Mesenchymal stem cell (in vitro differentiated cells and primary cell): ENCODE data around the gene SMC1B.

Experiments
- DNase-seq: peaks from one replicate; pipeline ENCODE4 v3.0.0-alpha.2; 2013
- H2AFZ ChIP-seq: one replicate; pipeline ENCODE4 v1.6.1; 2013; ENCODE audit warnings: low read depth, mild to moderate bottlenecking, control low read depth, inconsistent platforms, low read length, moderate library complexity
- H2AK5ac ChIP-seq: 2 replicates; pipeline ENCODE4 v1.6.1; 2013; ENCODE audit warnings: low read length, moderate library complexity, mild to moderate bottlenecking, inconsistent platforms; ENCODE audit not compliant: severe bottlenecking
- H2BK120ac ChIP-seq: one replicate; pipeline ENCODE4 v1.6.1; 2013; ENCODE audit warnings: low read depth, mild to moderate bottlenecking, inconsistent platforms, low read length, moderate library complexity
- H2BK12ac ChIP-seq, 2 experiments: one replicate each; pipeline ENCODE4 v1.6.1; 2013; ENCODE audit warnings: inconsistent platforms in 2 of 2, low read length in 2 of 2, mild to moderate bottlenecking in 2 of 2, moderate library complexity in 2 of 2, control low read depth in 1 of 2
- H2BK15ac ChIP-seq: one replicate; pipeline ENCODE4 v1.6.1; 2013; ENCODE audit warnings: mild to moderate bottlenecking, low read depth, inconsistent platforms; ENCODE audit not compliant: poor library complexity, severe bottlenecking
- H2BK5ac ChIP-seq: 2 replicates; pipeline ENCODE4 v1.6.1; 2013; ENCODE audit warnings: low read depth, mild to moderate bottlenecking, low read length, control low read depth, inconsistent platforms; ENCODE audit not compliant: poor library complexity, severe bottlenecking
- H3K14ac ChIP-seq, 2 experiments: one replicate each; pipeline ENCODE4 v1.6.1; 2013; ENCODE audit warnings: inconsistent platforms in 2 of 2, low read length in 2 of 2, control low read depth in 1 of 2, mild to moderate bottlenecking in 1 of 2, moderate library complexity in 1 of 2
- H3K18ac ChIP-seq, 2 experiments: one replicate each; pipeline ENCODE4 v1.6.1; 2013; ENCODE audit warnings: inconsistent platforms in 2 of 2, low read length in 2 of 2, control low read depth in 1 of 2, low read depth in 1 of 2, mild to moderate bottlenecking in 1 of 2
- H3K23ac ChIP-seq, 2 experiments: one replicate each; pipeline ENCODE4 v1.6.1; 2013; ENCODE audit warnings: inconsistent platforms in 2 of 2, low read length in 2 of 2, mild to moderate bottlenecking in 2 of 2, moderate library complexity in 2 of 2, control low read depth in 1 of 2
- H3K27ac ChIP-seq: 2 replicates; pipeline ENCODE4 v1.5.1; 2013; ENCODE audit warnings: mild to moderate bottlenecking, moderate library complexity, low read length, control low read depth, inconsistent platforms; ENCODE audit not compliant: poor library complexity, severe bottlenecking
- H3K27me3 ChIP-seq, 2 experiments: 2 replicates each; pipeline versions ENCODE4 v1.6.1 to v1.7.0; 2013; ENCODE audit warnings: low read length in 2 of 2, mild to moderate bottlenecking in 2 of 2, moderate library complexity in 2 of 2, control low read depth in 1 of 2, inconsistent platforms in 1 of 2; ENCODE audit not compliant: control insufficient read depth in 1 of 2, insufficient read depth in 1 of 2
- H3K36me3 ChIP-seq, 2 experiments: 2 replicates each; pipeline versions ENCODE4 v1.6.1 to v1.7.0; 2013; ENCODE audit warnings: low read length in 2 of 2, control low read depth in 1 of 2, inconsistent platforms in 1 of 2, low read depth in 1 of 2, mild to moderate bottlenecking in 1 of 2; ENCODE audit not compliant: insufficient read depth in 2 of 2, control insufficient read depth in 1 of 2
- H3K4ac ChIP-seq, 2 experiments: one replicate each; pipeline ENCODE4 v1.6.1; 2013; ENCODE audit warnings: inconsistent platforms in 2 of 2, low read length in 2 of 2, mild to moderate bottlenecking in 2 of 2, moderate library complexity in 2 of 2, control low read depth in 1 of 2, low read depth in 1 of 2
- H3K4me1 ChIP-seq: 2 replicates; pipeline ENCODE4 v1.6.1; 2013; ENCODE audit warnings: low read depth, low read length, control low read depth; ENCODE audit not compliant: control insufficient read depth, insufficient read depth
- H3K4me2 ChIP-seq: 2 replicates; pipeline ENCODE4 v1.6.1; 2013; ENCODE audit warnings: low read length, mild to moderate bottlenecking, inconsistent platforms; ENCODE audit not compliant: poor library complexity, severe bottlenecking
- H3K4me3 ChIP-seq, 2 experiments: 2 replicates each; pipeline versions ENCODE4 v1.5.1 to v1.7.0; 2013; ENCODE audit warnings: low read length in 2 of 2, mild to moderate bottlenecking in 2 of 2, control low read depth in 1 of 2, low read depth in 1 of 2; ENCODE audit not compliant: insufficient read depth in 1 of 2
- H3K79me1 ChIP-seq: replicated peaks from 2 replicates; pipeline ENCODE4 v1.6.1; 2013; ENCODE audit warnings: mild to moderate bottlenecking, control low read depth, low read length, inconsistent platforms; ENCODE audit not compliant: poor library complexity, severe bottlenecking
- H3K9ac ChIP-seq: 2 replicates; pipeline ENCODE4 v1.7.0; 2013; ENCODE audit warnings: mild to moderate bottlenecking, low read length, moderate library complexity
- H3K9me3 ChIP-seq: 2 replicates; pipeline ENCODE4 v1.7.0; 2013; ENCODE audit warnings: mild to moderate bottlenecking, low read length; ENCODE audit not compliant: control insufficient read depth
- H4K8ac ChIP-seq: one replicate; pipeline ENCODE4 v1.6.1; 2013; ENCODE audit warnings: inconsistent platforms, mild to moderate bottlenecking, low read length, moderate library complexity
- H4K91ac ChIP-seq: one replicate; pipeline ENCODE4 v1.6.1; 2013; ENCODE audit warnings: mild to moderate bottlenecking, low read length, inconsistent platforms
- WGBS: methylation state at CpG from one replicate; pipeline ENCODE4 v1.1.7; 2013; ENCODE audit warnings: mixed read lengths; 5-methylcytosine and 5-hydroxymethylcytosine counted together

The SMC1B gene

DNA sequence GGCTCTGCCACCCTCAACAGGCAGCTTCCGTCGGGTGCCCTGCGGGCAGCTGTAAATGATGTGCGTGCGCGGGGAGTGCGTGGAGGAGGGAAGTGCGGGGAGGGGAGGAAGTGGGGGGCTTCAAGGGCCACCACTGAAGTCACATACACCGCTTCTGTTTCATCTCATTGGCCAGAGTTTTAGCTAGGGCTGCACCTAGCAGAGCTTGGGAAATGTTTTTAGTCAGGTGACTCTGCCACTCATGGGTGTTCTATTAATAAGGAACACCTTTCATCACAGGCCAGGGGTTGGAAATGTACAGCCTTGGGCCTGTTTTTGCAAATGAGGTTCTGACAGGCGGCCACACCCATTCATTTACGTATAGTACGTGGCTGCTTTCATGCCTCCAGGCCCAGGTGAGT lies 89.1 kb downstream of the SMC1B start:
- Histone ChIP-seq H3K4me3 (no peak overlapping the region), H3K36me3 (peaks cover 41 to 50% of the 10 kb centered on the region in 2 experiments), H3K23ac (no peak overlapping the region), H3K14ac (no peak overlapping the region), H4K91ac (no peak overlapping the region), H2BK120ac (no peak overlapping the region), H3K9me3 (no peaks in the 10 kb centered on the region), H3K27ac (no peak overlapping the region), H3K4ac (no peak overlapping the region), H3K18ac (no peak overlapping the region), H2AFZ (no peak overlapping the region), H3K9ac (no peak overlapping the region), H4K8ac (no peak overlapping the region), H3K27me3 (no peaks in the 10 kb centered on the region), H2AK5ac (no peak overlapping the region), H3K4me2 (no peak overlapping the region), H2BK5ac (no peak overlapping the region), H3K79me1 (peaks cover 31% of the 10 kb centered on the region), H2BK15ac (no peak overlapping the region), H2BK12ac (no peak overlapping the region), H3K4me1 (peaks cover 6% of the 10 kb centered on the region)
- 98% methylated on average over 12 of the region's 12 CpGs for WGBS
- no peak for DNase-seq

- Histone ChIP-seq H3K18ac (no peak overlapping the region), H2BK15ac (no peak overlapping the region), H3K27me3 (no peaks in the 10 kb centered on the region), H2BK5ac (no peak overlapping the region), H3K4me1 (peaks cover 6% of the 10 kb centered on the region), H2AK5ac (no peak overlapping the region), H2BK120ac (no peak overlapping the region), H3K9me3 (no peaks in the 10 kb centered on the region), H3K4me3 (no peak overlapping the region), H2AFZ (no peak overlapping the region), H3K4me2 (no peak overlapping the region), H3K79me1 (peaks cover 31% of the 10 kb centered on the region), H3K4ac (no peak overlapping the region), H3K9ac (no peak overlapping the region), H3K14ac (no peak overlapping the region), H3K23ac (no peak overlapping the region), H4K91ac (no peak overlapping the region), H2BK12ac (no peak overlapping the region), H3K27ac (no peak overlapping the region), H4K8ac (no peak overlapping the region), H3K36me3 (peaks cover 41 to 45% of the 10 kb centered on the region in 2 experiments)
- no peak for DNase-seq
- WGBS = 92% methylated on average over 7 of the region's 7 CpGs
Observed at GRCh38 chr22:45323695-45324094, 89.7 kb downstream of the SMC1B start.

DNA sequence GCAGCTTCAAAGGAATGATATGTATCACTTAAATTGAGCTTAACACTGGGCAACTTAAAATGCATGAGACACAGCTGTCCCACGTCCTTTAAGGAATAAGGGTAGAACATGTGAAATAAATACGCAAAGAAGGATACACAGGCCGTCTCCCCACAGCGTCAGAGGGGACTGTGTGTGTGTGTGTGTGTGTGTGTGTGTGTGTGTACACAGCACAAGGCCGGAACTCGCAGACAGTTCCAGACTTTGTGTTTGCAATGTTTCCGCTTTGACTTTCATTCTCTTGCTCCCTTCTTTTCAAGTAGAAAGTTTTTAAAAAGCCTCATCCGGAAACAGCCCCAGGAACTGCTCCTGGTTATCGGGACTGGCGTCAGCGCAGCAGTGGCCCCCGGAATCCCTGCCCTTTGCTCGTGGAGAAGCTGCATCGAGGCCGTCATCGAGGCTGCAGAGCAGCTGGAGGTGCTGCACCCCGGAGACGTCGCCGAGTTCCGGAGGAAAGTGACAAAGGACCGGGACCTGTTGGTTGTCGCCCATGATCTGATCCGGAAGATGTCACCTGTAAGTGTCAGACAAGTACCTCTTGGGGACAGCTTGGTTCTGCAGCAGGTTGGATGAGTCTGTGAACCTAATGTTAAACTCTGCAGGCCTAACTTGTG lies 90.4 kb downstream of the SMC1B start:
- Histone ChIP-seq H2AK5ac (no peak overlapping the region), H3K9ac (no peak overlapping the region), H3K4me2 (no peak overlapping the region), H3K79me1 (peaks cover 31% of the 10 kb centered on the region), H3K4me1 (peaks cover 7% of the 10 kb centered on the region), H3K14ac (no peak overlapping the region), H2BK12ac (no peak overlapping the region), H2BK15ac (no peak overlapping the region), H3K18ac (no peak overlapping the region), H3K23ac (no peak overlapping the region), H2BK5ac (no peak overlapping the region), H2AFZ (no peak overlapping the region), H3K4me3 (no peak overlapping the region), H3K27ac (no peak overlapping the region), H3K4ac (no peak overlapping the region), H3K27me3 (no peaks in the 10 kb centered on the region), H3K36me3 (peaks cover 36 to 41% of the 10 kb centered on the region in 2 experiments), H2BK120ac (no peak overlapping the region), H3K9me3 (no peaks in the 10 kb centered on the region), H4K91ac (no peak overlapping the region), H4K8ac (no peak overlapping the region)
- DNase-seq = no peak
- 96% methylated on average over 22 of the region's 24 CpGs for WGBS

DNA sequence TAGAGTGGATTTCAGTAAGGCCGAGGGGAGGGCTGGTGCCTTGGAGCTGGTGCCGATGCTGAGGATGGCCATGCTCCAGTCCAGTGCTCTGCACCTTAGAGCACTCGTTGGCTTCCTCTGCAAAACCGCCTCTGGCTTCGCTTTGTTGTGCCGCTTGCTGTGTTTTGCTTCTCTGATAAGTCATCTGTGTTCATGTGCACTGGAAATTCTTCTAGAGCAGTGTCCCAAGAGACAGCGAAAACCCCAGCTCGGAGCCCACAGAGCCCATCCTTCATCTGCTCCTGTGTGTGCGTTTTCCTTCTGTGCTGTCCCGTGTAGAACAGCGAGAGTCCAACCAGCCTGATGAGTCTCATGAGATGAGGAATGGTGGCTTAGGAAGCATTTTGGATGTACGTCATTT lies 91.6 kb downstream of the SMC1B start:
- DNase-seq = no peak
- H3K27ac ChIP-seq = no peak overlapping the region
- peaks cover 36% of the 10 kb centered on the region for H3K79me1 ChIP-seq
- no peak overlapping the region for H2AK5ac ChIP-seq
- H3K14ac ChIP-seq = no peak overlapping the region
- H2BK5ac ChIP-seq = no peak overlapping the region
- peaks cover 27 to 33% of the 10 kb centered on the region in 2 experiments for H3K36me3 ChIP-seq
- H2AFZ ChIP-seq = no peak overlapping the region
- H4K8ac ChIP-seq = no peak overlapping the region
- no peak overlapping the region for H3K18ac ChIP-seq
- H2BK15ac ChIP-seq = no peak overlapping the region
- H3K4me1 ChIP-seq = peaks cover 11% of the 10 kb centered on the region
- H3K4me2 ChIP-seq = no peak overlapping the region
- no peak overlapping the region for H3K4me3 ChIP-seq
- no peak overlapping the region for H4K91ac ChIP-seq
- H3K9ac ChIP-seq = no peak overlapping the region
- 89% methylated on average over 11 of the region's 12 CpGs for WGBS
- no peak overlapping the region for H3K23ac ChIP-seq
- no peaks in the 10 kb centered on the region for H3K27me3 ChIP-seq
- no peak overlapping the region for H2BK120ac ChIP-seq
- no peak overlapping the region for H2BK12ac ChIP-seq
- H3K4ac ChIP-seq = no peak overlapping the region
- no peaks in the 10 kb centered on the region for H3K9me3 ChIP-seq
